ENCODE results near the gene CINP.
"Not testable (repeated sequence)": the region's sequence is repeated elsewhere in the genome, so short reads cannot be mapped to it uniquely, and the experiment has no call there.

The CINP gene

GRCh38 chr14:102319351-102320032 is 43.2 kb downstream of the CINP start, which contains the start of gene ZNF839:
ZNF839 (plus strand) TSS chr14:102319746; CDS start chr14:102319766, 20 bp downstream.
- DNase-seq, result peak; percentile 94

GRCh38 chr14:102318781-102319276 is 43.9 kb downstream of the CINP start:
- no peak for DNase-seq

GRCh38 chr14:102317564-102318248 is 45.0 kb downstream of the CINP start:
- peak; percentile 14 for DNase-seq

DNA sequence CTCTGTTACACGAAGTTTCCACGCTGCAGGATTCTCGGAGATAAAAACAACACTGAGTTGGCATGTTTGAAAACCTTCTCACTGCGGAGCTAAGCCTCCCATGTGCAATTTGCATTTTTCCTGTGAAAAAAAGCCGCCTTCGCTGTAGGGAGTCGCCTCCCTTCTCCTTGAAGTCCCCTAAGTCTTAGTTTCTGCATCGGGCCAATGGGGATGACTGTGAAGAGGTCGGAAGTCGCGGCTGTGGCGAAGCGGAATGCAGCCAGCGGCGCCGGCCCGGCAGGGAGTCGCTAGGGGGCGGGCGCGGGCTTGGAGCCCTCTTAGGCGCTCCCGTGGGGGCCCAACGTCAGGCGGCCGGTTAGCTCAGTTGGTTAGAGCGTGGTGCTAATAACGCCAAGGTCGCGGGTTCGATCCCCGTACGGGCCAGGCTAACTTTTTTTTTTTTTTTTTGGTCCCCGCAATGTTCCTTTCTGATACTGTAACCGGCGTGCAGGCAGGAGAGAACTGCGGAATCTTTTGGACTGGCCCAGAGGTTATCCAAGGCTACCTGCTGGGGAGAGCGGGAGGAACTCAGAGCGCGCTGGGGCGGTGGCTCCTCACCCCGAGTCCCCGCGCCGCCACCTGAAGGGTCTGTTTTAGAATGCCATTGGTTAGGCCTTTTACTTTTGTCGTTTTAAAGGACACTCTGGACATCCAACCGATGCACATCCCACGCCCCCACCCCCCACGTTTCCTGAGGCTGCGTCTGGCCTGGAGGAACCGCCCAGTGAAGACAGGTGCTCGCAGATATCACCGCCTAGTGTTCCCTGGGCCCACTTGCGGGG is 45.7 kb downstream of the CINP start:
- DNase-seq, result peak; percentile 93

DNA sequence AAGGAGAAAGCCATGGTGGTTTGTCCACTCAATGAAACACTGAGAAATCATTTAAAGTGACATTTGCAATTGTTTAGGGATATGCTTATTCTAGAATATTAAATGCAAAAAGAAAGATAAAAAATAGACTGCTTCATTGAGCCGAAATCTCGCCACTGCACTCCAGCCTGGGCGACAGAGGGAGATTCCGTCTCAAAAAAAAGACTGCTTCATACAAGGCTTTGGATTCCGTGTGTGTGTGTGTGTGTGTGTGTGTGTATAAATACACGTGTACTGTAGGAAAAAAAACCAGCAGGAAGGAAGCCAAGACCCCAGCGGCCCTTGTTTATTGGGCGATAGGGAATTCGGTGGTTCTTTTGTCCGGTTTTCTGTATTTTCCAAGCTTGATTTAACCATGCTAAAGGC is 46.4 kb downstream of the CINP start:
- DNase-seq, result peak; percentile 34

DNA sequence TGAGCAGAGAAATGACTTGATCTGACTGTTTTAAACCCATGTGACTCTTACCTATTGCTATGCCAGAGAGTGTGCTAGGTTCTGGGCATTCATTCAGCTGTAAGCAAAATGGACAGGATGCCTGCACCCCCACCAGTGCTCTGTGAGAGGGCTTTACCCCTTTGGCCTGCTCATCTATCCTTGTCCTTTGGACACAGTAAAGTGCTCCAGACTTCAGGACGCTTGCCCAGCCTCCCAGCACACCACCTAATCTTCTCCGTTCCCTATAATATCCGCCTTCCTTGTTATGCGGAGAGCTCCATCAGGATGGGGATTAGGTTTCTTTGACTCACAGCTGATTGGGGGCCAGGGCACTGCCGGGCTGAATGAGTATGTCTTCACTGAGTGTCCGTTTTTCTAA is 47.6 kb downstream of the CINP start:
- DNase-seq, result no peak

DNA sequence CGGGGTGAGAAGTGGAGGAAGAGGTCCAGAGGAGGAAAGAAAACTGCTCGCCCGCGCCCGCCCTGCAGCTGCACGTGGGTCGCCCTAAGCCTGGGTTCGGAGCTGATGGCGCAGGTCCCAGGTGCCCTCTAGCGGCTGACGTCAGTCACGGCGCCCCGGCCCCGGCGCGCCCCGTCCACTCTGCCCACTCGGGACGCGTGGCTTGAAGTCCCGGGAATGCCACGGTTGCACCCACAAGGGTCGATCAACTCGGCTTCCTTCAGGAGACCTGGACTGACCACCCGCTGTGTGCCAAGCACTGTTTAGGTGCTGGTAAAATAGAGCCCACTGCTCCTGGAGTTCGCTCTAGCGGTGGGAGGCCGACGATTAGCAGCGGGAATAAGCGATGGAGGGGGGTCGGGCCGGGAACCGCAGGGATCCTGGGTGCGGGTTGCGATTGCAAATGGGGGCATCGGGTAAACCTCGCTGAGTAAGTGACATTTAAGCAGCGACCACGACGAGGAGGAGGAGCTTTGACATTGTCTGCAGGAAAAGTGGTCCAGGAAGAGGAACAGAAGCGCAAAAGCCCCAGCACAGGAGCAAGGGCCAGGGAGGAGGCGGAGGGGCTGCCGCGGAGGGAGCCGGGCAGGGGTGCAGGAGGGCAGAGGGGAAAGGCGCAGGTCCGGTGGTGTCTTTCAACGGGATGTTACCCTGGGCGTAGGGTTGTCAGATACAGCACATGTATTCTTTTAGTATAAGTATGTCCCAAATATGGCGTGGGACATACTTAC is 48.3 kb downstream of the CINP start:
- peak; percentile 86 for DNase-seq

DNA sequence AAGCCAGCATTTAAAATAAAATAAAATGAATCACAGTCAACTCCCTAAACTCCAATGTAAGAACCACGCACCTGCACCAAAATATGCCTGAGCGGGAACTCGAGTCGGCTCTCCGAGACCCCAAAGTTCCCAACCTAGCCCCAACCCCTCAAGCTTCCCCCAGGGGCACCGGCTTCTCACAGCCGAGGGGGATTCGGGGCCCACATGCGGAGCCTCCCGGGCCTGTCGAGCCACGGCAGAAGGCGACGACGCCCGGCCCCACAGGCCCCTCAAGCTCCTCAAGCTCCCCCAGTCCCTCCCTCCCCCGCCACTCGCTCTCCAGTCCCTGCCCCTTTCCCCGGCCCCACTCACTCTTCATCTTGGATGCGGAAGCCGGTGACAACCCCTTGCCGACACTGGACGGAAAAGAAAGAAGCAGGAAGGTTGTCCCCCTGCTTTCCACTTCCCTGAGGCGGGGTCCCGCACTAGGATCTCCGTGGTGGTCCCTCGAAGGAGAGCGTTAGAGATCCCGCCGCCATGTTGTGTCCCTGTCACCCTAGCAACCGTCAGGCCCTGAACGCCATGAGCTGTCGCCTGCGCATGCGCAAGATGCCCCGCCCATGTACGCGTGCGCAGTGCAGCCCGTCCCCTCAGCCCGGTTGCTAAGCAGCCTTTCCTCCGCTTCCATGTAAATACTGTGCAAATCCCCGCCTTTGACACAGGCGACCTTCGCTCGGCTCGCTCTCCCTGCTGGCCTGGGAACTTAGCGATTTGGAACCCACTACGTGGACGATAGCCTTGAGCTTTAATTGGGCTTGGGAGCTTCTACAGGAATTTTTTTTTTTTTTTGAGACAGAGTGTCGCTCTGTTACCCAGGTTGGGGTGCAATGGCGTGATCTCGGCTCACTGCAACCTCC is 57.8 kb downstream of the CINP start, which contains the start of gene MOK:
Gene MOK, minus strand, starts transcription at position 554 of the 896 bp plus-strand sequence. Its CDS starts 196 bp downstream, at position 358.
- peak; percentile 95 for DNase-seq

- DNase-seq, result no peak
Observed at GRCh38 chr14:102303664-102304063, 59.0 kb downstream of the CINP start.

DNA sequence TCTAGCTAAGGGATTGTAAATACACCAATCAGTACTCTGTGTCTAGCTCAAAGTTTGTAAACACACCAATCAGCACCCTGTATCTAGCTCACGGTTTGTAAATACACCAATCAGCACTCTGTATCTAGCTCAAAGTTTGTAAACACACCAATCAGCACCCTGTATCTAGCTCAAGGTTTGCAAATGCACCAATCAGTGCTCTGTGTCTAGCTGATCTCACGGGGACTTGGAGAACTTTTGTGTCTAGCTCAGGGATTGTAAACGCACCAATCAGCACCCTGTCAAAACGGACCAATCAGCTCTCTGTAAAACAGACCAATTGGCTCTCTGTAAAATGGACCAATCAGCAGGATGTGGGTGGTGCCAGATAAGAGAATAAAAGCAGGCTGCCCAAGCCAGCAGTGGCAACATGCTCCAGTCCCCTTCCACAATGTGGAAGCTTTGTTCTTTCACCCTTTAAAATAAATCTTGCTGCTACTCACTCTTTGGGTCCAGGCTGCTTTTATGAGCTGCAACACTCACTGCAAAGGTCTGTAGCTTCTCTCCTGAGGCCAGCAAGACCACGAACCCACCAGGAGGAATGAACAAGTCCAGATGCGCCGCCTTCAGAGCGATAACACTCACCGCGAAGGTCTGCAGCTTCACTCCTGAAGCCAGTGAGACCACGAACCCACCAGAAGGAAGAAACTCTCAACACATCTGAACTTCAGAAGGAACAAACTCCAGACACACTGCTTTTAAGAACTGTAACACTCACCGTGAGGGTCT is 64.2 kb downstream of the CINP start:
- DNase-seq, result not testable (repeated sequence)

Data from CD4-positive, alpha-beta T cell treated with Interleukin-6 for 4 hours (primary cell).